Endometrial microvascular endothelial cells (primary cell): ENCODE results near the gene RYR2. TPM values are rescaled to one million over a fixed set of nuclear protein-coding genes. Genes with fewer than 3 reads are reported as not detected.

Experiments used
- in situ Hi-C: cut with HindIII; loops from 2 replicates; pipeline ENCODE4 v1.10.0; 2017; ENCODE audit warnings: low sequenced_read_pairs, low pct_unique_long_range_greater_than_20kb; ENCODE audit errors: inconsistent ontology term
- total RNA-seq: library from RNA; depleted of rRNA; stranded (reverse); fragments of >200 nt; gene quantifications from one replicate; pipeline ENCODE4 v1.2.3, GENCODE V29; 2015; ENCODE audit errors: inconsistent ontology term

The RYR2 gene
- total RNA-seq, 1 donor from 2014 or later: not detected

- in situ Hi-C loops: no loop called here
These were observed 598.2 kb downstream of the RYR2 start for GRCh38 chr1:237640011-237640671.

GRCh38 chr1:237640966-237641365 lies 599.0 kb downstream of the RYR2 start:
- in situ Hi-C loops: no loop called here

GRCh38 chr1:237650809-237651208 lies 608.8 kb downstream of the RYR2 start:
- in situ Hi-C loops: no loop called here

- in situ Hi-C loops: no loop called here
These were observed 613.8 kb downstream of the RYR2 start for GRCh38 chr1:237655778-237656177.

- in situ Hi-C loops: no loop called here
These were observed 622.4 kb downstream of the RYR2 start for GRCh38 chr1:237664348-237664747.

GRCh38 chr1:237670302-237670701 lies 628.3 kb downstream of the RYR2 start:
- in situ Hi-C loops: no loop called here

- in situ Hi-C loops: no loop called here
These were observed 629.3 kb downstream of the RYR2 start for GRCh38 chr1:237671262-237671661.

GRCh38 chr1:237671935-237672334 lies 630.0 kb downstream of the RYR2 start:
- in situ Hi-C loops: no loop called here

- in situ Hi-C loops: no loop called here
These were observed 630.8 kb downstream of the RYR2 start for GRCh38 chr1:237672748-237673147.

- in situ Hi-C loops: no loop called here
These were observed 631.6 kb downstream of the RYR2 start for GRCh38 chr1:237673631-237674030.

- in situ Hi-C loops: no loop called here
These were observed 636.0 kb downstream of the RYR2 start for GRCh38 chr1:237677979-237678378.

GRCh38 chr1:237679687-237680086 lies 637.7 kb downstream of the RYR2 start:
- in situ Hi-C loops: no loop called here

- in situ Hi-C loops: no loop called here
These were observed 639.2 kb downstream of the RYR2 start for GRCh38 chr1:237681210-237681609.

- in situ Hi-C loops: no loop called here
These were observed 642.3 kb downstream of the RYR2 start for GRCh38 chr1:237684236-237684635.

GRCh38 chr1:237685551-237685950 lies 643.6 kb downstream of the RYR2 start:
- in situ Hi-C loops: no loop called here

- in situ Hi-C loops: no loop called here
These were observed 645.8 kb downstream of the RYR2 start for GRCh38 chr1:237687804-237688203.

GRCh38 chr1:237690656-237691055 lies 648.7 kb downstream of the RYR2 start:
- in situ Hi-C loops: no loop called here

GRCh38 chr1:237692255-237692654 lies 650.3 kb downstream of the RYR2 start:
- in situ Hi-C loops: no loop called here

- in situ Hi-C loops: no loop called here
These were observed 653.9 kb downstream of the RYR2 start for GRCh38 chr1:237695878-237696277.

GRCh38 chr1:237700181-237700580 lies 658.2 kb downstream of the RYR2 start:
- in situ Hi-C loops: no loop called here

GRCh38 chr1:237701534-237701933 lies 659.5 kb downstream of the RYR2 start:
- in situ Hi-C loops: no loop called here
